Activated CD8-positive, alpha-beta memory T cell treated with anti-CD3 and anti-CD28 coated beads for 36 hours (primary cell): ENCODE data around the gene USP2. TPM values are rescaled to one million over a fixed set of nuclear protein-coding genes. Genes with fewer than 3 reads are reported as not detected.

Experiments used
- CTCF ChIA-PET: fragments of 350-600 bp; sonication (Branson Sonifier 250); formaldehyde crosslinking; loops from one replicate; lab custom pipeline; 2021; ENCODE audit warnings: antibody characterized with exemption; lab: Charles Lee
- POLR2A ChIA-PET: fragments of 350-600 bp; sonication (Branson Sonifier 250); formaldehyde crosslinking; loops from one replicate; lab custom pipeline; 2021; ENCODE audit warnings: antibody characterized with exemption; lab: Charles Lee
- total RNA-seq, 2 experiments: library from RNA; stranded (reverse); gene quantifications; one replicate each; pipeline ENCODE4 v1.2.3, GENCODE V29; 2021

USP2 gene
- total RNA-seq, 2 experiments from 2014 or later: 0.44 to 1.1 TPM

DNA sequence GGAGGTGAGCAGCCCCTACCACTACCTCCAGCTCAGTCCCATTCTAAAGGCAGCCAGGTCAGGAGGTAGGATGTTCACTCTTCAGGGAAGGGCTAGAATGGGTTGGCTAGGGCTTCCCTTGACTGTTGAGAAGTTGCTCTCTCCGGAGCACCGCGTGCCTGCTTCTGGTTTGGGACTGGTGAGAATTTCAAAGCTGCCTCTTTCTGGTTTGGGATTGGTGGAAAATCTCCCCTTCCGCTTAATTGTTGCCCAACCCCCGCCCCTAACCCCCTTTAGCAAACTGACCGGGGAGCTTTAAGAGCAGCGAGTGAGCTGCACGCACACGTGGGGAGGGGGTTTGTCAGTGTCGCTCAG is 686 bp downstream of the USP2 start:
- ChIA-PET POLR2A (no interaction called here), CTCF (interaction anchor here (0.7 to 3.1 kb wide), 10 partner anchors 9 to 100 kb away, joined by 3 to 38 read pairs (median 3); partner anchors contain the start of gene C1QTNF5)

DNA sequence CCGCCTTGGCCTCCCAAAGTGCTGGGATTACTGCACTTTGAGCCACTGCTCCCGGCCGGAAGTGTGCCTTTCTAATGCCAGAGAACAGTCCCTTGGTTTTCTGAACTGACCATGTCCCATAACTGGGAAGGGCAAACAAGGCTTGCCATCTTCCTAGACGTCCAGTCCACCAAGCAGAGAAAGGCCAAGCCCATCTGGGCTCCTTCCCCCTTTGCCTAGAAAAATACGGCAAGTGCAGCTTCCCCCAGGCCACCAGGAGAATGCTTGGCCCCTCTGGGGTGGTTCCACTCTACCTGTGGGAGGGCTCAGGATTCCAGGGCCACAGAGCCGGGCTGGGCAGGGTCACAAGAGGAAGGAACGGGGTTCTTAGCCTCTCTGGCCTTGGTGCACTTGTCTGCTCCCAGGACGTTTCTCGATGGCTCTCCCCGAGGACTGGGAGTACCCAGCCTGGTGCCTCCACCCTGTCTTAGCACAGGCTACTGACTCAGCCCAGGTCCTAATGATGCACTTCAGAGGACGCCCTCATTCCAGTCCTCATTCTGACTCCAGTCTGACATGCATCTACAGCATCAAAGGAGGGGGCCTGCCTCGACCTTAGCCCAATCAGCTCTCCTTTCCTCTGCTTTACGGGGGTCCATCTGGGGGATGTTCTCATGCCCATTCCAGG is 1.2 kb downstream of the USP2 start:
- POLR2A ChIA-PET: no interaction called here
- CTCF ChIA-PET: interaction anchor here (0.9 to 3.1 kb wide), 5 partner anchors 12 to 94 kb away, joined by 3 to 38 read pairs (median 10); no protein-coding TSS in a partner anchor

DNA sequence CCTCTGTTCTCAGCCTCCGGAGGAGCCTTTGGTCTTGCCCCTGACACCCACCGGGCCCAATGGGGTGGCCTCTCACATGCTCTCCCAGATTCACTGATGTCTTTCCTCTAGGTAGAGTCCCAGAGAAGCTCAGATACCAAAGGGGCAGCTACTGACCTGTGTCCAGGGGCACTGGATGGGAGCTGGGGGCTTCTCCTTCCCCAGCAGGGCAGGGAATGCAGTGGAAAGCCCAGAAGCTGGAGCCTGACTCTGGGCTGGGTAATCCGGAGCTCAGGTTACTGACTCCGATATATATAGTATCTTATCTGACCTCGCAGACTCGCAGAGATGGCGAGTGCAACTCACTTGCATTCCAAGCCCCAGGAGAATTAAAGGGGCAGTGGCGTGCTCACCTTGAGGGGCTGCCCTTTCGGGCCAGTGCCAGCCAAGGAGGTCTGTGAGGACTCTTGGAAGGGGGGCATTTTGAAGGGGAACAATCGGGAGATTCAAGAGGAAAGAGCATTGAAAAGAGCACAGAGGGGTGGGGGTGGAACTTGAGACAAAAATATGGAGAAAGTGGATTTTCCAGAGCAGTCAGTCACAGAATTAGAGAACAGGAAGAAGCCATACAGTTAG is 2.5 kb downstream of the USP2 start:
- POLR2A ChIA-PET: no interaction called here
- CTCF ChIA-PET: interaction anchor here (0.7 to 4.4 kb wide), 5 partner anchors 11 to 96 kb away, joined by 3 to 29 read pairs (median 5); no protein-coding TSS in a partner anchor

DNA sequence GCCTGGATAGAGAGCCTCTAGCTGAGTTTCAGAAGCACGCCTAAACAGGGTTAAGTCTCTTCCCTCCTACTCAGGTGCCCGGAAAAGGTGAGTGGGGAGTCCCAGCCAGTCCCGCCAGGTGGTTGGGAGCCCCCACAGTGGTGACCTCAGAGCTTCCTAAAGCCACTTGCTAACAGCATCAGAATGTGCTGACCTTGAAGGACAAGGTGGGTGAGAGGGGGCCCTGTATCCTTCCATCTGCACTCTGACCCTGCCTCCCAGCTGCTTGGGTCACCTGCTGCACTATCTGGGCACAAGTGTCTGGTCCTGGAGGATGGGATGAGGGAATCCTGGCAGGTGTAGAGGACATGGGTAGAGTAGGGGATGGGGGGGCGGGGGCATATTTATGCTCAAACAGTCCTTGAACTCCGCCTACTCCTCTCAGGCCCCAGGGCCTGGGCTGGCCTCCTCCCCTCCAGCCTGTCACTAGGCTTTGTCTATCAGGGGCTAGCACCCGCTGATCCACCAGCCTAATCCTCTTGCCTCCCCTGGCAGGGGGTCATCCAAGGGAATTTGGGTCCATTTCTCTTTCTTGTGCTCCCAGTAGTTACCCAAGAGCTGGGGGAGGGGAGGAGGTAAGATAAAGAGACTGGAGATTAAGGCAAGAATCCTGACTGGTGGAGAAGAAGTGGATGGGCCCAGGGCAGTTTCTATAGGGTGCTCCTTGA is 3.4 kb downstream of the USP2 start:
- ChIA-PET CTCF (interaction anchor here (0.7 to 4.4 kb wide), 4 partner anchors 10 to 40 kb away, joined by 3 to 29 read pairs (median 6); no protein-coding TSS in a partner anchor), POLR2A (no interaction called here)

DNA sequence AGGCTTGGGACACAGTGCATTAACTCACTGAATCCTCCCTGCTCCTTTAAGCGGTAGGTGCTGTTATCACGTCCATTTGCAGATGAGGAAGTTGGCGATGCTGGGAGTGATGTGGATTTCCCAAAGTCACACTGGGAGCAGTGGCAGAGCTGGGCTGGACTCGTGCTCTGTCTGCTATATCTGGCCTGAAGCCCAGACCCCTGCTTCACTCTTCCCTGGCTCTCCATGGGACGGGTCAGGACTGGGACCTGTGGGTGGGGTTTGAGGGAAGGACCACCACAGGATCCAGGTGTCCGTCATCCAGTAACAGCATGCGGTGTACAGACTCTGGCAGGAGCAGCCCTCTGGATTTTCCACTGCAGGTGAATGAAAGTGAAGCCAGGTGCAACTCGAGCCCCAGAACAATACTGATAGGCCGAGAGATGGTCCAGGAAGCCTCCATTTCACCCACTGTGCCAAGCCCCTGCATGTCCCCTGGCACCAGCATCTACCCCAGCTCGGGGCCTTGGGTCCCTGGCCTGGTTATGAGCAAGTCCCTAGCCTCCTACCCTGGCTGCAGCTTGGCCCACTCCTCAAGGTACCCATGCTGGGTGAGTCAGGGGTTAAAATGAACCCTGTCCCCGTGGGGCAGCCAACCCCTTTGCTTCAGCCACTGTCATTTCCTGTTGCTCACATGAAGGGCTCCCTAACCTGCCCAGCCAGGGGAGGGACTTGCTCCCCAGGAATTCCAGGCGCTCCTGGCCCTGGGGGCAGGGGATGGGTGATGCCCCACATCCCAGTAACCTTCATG is 4.2 kb downstream of the USP2 start:
- POLR2A ChIA-PET: no interaction called here

DNA sequence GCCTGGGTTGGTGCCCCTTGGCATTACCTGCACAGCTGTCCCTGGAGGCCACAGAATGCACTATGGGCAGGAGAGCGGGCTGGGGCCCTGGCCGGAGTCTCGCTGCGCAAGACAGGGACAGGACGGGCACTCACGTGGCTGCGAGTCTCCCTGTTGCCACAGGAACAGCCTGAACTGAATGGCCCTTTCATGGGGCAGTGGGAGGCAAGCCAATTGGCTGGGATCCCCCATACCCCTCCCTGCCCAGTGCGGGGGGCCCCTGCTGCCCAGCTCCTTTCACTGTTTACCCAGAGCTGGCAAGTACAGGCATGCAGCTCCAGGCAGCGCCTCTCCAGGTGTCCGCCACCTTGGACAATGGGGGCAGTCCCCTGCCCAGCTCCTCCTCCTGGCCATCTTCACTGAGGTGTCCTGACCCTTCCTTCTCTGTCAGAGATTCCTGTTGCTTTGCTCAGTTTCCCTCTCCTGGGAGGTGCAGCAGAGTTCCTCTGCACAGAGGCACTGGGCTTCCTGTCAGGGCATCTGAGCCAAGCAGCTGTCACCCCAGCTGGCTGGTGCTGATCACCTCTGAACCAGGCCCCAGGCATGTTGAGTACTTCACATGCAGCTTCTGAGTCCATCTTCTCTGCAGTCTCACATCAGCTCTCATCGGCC is 5.2 kb downstream of the USP2 start:
- CTCF ChIA-PET: interaction anchor here (1.2 to 4.4 kb wide), 3 partner anchors 15 to 99 kb away, joined by 5 to 29 read pairs (median 9); no protein-coding TSS in a partner anchor
- POLR2A ChIA-PET: no interaction called here

More for the DNA sequence above, 4.2 kb downstream of the USP2 start:
- CTCF ChIA-PET: interaction anchor here (1.2 to 4.4 kb wide), 2 partner anchors 16 to 21 kb away, joined by 5 to 29 read pairs; no protein-coding TSS in a partner anchor

DNA sequence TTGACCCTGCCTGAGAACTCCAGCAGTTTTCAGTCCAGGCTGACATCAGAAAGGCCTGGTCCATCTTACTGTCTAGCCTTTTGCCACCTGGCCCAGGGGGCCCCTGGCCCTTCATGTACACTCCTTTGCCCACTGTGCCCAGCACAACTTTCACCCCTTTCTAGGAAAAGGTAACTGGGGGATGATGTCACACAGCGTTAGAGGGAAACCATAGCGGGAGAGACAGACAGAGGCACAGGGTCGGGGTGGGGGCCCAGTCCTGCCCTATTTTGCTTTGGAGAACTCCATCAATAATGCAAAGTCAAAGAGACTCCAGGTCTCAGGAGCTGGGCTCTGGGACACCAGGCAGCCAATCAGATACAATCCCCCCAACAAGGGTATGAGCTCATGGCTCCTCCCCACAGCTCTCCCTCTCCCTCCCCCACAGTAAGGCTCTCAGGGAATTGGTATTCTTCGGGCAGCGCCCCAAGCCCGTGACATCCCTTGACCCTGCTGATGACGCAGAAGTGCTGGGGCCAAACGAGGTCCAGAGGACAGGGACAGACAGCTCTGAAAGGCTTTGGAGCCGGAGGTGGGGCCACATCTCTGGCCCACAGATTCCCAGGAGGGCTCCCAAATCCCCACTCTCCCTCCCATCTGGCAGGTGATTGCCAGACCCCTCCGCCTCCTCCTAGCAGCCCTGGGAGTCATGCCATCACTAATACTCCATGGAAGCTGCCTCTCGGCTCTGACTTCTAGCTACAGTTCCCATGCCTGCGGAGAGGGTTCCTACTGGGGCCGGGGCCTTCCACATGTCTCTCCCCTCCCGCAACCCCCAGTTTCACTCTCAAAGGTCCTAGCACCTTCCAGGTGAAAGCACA is 5.9 kb downstream of the USP2 start:
- POLR2A ChIA-PET: no interaction called here
- CTCF ChIA-PET: interaction anchor here (1.2 to 4.4 kb wide), 7 partner anchors 11 to 99 kb away, joined by 4 to 54 read pairs (median 10); no protein-coding TSS in a partner anchor

DNA sequence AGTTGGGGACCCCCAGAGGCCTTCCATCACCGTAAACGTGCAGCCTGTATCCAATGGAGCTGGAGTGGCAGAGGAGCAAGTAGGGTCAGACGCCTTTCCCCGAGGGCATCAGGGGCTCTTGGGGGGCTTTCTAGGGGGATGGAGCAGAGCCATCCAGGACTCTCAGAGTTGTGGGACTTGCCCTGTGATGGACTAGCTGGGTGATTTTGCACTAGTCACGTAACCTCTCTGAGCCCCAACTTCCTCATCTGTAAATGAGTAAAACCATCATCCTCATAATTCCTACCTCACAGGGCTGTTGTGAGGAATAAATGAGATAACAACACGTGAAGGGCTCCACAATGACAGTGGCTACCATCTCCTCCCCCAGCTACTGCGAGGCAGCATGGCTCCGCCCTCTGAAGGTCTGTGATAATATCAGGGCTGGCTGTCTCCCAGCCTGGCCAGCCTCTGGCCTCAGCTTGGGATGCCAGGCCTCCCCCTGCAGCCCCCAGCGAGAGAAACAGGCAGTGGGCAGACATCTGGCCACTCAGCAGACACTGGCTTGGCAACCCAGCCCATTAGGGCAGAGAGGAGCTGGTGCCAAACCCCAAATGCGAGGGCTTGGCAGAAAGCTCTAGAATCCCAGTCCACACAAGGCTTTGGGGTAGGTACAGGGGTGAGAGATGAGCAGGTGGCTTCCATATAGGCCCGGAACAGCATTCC is 6.7 kb downstream of the USP2 start:
- POLR2A ChIA-PET: no interaction called here

DNA sequence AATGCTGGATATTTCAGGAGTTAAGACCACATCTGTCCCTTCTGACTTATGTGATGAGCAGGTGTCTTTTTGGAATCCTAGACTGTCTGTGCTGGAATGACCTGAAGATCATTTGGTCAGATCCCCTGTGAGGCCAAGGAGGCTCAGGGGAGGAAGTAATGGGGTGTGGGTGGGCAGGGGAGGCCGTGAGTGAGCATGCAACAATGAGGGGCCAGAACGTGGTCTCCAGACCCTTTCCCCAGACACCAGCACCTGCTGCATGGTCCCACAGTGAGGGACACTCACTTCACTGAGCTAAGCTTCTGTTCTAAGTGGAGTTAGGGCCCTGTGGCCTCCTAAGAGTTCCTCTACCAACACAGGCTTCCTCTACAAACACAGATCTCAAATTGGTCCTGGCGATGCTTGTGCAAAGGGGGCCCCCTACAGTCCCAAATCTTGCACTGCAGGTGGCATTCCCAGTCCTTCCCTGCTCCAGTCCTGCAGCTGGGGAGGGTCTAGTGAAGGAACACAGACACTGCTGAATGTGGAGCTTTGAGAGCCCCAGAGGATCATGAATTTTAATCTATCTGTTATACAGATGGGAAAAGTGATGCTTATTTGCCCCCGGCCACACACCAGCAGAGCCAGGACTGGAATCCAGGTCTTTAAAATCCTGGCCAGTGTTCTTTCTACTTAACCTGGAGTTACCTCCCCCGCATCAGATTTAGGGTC is 7.4 kb downstream of the USP2 start:
- CTCF ChIA-PET: interaction anchor here (0.7 to 3.1 kb wide), 10 partner anchors 10 to 205 kb away, joined by 3 to 54 read pairs (median 4); partner anchors contain the start of gene NLRX1
- POLR2A ChIA-PET: no interaction called here

More for the DNA sequence above, 6.7 kb downstream of the USP2 start:
- CTCF ChIA-PET: interaction anchor here (0.9 to 3.1 kb wide), 9 partner anchors 10 to 178 kb away, joined by 3 to 54 read pairs (median 4); no protein-coding TSS in a partner anchor

DNA sequence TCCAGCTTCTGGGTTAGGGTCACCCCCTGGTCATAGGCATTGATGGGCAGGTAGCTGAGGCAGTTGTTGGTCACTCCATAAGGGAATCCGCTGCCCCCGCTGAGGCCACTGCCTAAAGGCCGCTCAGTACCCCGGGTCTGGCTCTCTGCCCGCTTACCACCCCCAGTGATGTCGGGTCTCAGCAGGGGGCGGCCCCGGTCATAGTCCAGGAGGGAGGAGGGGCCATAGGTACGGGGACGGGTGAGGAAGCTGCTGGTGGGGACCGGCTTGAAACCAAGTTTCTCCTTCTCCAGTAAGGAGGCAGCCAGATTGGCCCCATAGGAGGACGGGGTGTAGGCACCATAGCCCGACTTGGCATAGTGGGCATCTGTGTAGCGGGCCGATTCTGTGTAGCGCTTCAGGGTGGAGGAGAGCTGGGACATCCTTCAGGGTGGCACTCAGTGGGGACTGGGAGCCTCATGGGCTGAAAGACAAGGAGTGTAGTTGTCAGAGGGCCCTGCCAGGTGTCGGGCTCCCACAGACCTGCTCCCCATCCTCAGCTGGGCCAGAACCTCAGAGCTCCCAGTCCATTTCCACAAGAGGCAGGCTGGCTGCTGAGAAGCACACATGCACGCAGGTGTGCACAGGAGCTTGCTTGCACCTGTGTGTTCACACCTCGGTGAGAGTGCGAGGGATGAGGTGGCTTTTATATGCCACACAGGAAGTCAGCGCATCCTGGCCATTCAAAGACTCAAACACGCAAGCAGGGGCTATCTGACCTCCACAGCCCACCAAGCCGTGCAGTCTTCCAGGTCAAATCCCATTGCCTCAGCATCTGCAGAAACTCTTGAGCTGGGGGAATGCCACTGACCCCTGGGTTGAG is 8.2 kb downstream of the USP2 start:
- POLR2A ChIA-PET: no interaction called here
- CTCF ChIA-PET: interaction anchor here (0.5 to 3.1 kb wide), 10 partner anchors 9 to 329 kb away, joined by 3 to 54 read pairs (median 4); partner anchors contain the start of gene NLRX1

DNA sequence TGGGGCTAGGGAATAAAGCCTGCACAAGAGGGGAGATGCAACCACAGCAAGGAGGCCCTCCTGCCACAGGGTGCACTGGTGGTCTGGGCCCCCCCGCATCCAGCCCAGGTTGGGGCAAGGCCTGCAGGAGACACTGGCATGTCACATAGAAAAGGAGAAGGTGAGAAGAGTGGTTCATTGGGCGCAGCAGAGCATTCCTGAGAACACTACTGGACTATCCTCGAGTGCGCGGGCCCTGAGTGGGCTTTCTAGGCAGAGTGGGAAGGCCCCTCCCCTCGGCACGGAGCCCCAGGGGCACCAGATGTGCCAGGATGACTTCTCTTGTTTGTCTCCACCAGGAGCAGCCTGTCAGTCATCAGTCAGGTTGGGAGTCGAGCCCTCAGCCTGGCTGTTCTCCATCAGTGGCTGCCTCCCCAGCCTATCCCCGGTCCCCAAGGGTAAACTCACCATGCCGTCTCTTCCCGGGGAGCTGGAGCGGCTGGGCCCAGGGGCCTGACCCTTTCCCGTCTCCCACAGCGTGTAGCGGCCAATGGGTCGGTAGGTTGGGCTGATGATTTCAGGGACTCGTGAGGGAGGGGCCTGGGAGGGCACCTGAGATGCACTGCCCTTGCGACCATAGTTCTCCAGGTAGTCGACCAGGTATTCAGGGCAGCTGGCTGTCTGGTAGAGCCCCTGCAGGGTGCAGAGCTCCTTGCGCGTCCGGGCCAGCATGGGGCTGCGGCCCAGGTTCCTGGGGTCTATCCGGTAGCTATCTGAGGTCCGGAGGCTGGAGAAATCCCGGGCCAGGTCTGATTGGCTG is 9.0 kb downstream of the USP2 start:
- ChIA-PET CTCF (interaction anchor here (1.5 to 3.1 kb wide), 6 partner anchors 9 to 203 kb away, joined by 3 to 54 read pairs (median 10); partner anchors contain the start of genes NLRX1 and USP2), POLR2A (no interaction called here)

DNA sequence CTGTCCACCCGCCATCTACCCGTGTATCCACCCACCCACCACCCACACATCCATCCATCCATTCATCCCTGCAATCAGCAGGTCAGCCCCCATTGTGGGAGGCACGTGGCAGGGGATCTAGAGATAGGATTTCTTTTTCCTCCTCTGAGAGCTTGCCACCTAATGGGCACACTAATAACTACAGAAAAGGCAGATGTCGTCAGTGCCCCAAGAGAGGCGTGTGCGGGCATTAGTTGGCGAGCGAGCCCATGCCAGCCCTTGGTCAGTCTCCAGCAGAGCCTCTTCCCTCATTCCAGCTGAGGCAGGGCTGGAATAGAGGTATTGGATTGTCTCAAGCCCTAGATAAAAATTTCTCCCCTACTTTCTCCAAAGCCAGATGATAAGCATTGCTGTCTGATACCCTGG is 9.7 kb downstream of the USP2 start:
- CTCF ChIA-PET: interaction anchor here (1.6 to 2.0 kb wide), 3 partner anchors 10 to 15 kb away, joined by 5 to 13 read pairs (median 7); partner anchors contain the start of gene USP2
- POLR2A ChIA-PET: no interaction called here

DNA sequence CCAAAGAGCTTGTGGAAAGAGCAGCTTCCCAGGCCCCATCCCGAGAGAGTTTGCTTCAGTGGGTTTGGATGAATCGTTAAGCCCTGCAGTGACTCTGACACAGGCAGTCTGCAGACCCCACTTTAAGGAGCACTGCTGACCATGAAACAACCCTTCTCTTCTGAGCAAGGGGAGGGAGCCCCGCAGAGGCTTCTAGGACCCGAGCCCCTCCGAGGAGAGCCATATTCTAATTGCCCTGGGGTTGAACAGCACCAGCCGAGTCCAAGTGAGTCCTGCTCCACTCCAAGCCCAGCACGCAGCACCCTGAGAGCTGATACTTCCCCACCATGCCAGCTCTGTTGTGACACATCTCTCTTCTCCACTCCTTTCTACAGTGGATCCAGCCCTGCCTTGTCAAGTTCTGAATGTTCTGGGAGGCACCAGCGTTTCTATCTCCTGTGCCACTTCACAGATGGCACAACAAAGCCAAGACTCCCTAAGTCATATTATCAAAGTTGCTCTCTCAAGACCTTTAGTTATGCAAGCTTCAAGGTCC is 10.4 kb downstream of the USP2 start:
- ChIA-PET POLR2A (no interaction called here), CTCF (interaction anchor here (1.0 to 2.2 kb wide), 5 partner anchors 10 to 33 kb away, joined by 3 to 13 read pairs (median 6); partner anchors contain the start of genes C1QTNF5 and USP2)
